Kidney (tissue), 14 donors: Measurements from ENCODE around the gene ZBTB22. TPM values are rescaled to one million over a fixed set of nuclear protein-coding genes. Genes with fewer than 3 reads are reported as not detected.
"Not testable (repeated sequence)": the region's sequence is repeated elsewhere in the genome, so short reads cannot be mapped to it uniquely, and the experiment has no call there.

Source experiments
- DNase-seq, 5 donors: peaks; one replicate each; pipeline ENCODE4 v3.0.0-alpha.2; 2013 to 2020
- FAIRE-seq: peaks from 2 replicates; lab custom pipeline; 2012; peaks lifted over from hg19 to GRCh38; lab: Jason Lieb, UNC
- H3K27ac ChIP-seq, 2 donors: one replicate each; pipeline ENCODE4 v1.7.0; 2013; ENCODE audit warnings: low read depth in 2 of 2, low read length in 2 of 2, inconsistent platforms in 1 of 2
- H3K27me3 ChIP-seq: one replicate; pipeline ENCODE4 v1.7.1; 2013; ENCODE audit warnings: low read length, inconsistent platforms; ENCODE audit not compliant: control insufficient read depth, insufficient read depth
- H3K36me3 ChIP-seq, 3 donors: one replicate each; pipeline versions ENCODE4 v1.7.0 to v1.7.1; 2013; ENCODE audit warnings: low read length in 3 of 3, control low read depth in 1 of 3, inconsistent platforms in 1 of 3; ENCODE audit not compliant: insufficient read depth in 3 of 3, control insufficient read depth in 2 of 3
- H3K4me1 ChIP-seq, 3 donors: one replicate each; pipeline versions ENCODE4 v1.7.0 to v1.7.1; 2013; ENCODE audit warnings: low read length in 3 of 3, inconsistent platforms in 1 of 3, low read depth in 1 of 3; ENCODE audit not compliant: control insufficient read depth in 2 of 3, insufficient read depth in 2 of 3
- H3K4me3 ChIP-seq, 3 donors: one replicate each; pipeline versions ENCODE4 v1.7.0 to v1.8.1; 2013; ENCODE audit warnings: low read length in 3 of 3, control low read depth in 1 of 3, inconsistent platforms in 1 of 3
- H3K9ac ChIP-seq, 3 donors: one replicate each; pipeline versions ENCODE4 v1.7.0 to v1.7.1; 2013; ENCODE audit warnings: low read length in 3 of 3, control low read depth in 1 of 3, inconsistent platforms in 1 of 3
- H3K9me3 ChIP-seq, 3 donors: one replicate each; pipeline versions ENCODE4 v1.7.0 to v1.7.1; 2013; ENCODE audit warnings: low read length in 3 of 3, control low read depth in 1 of 3, inconsistent platforms in 1 of 3; ENCODE audit not compliant: control insufficient read depth in 2 of 3, insufficient read depth in 1 of 3
- CTCF ChIP-seq: IDR thresholded peaks from 3 replicates; pipeline ENCODE4 v1.5.1; 2012; ENCODE audit warnings: mild to moderate bottlenecking, moderate library complexity, borderline replicate concordance; ENCODE audit not compliant: insufficient read depth; ENCODE audit errors: extremely low read depth
- intact Hi-C: fragments of 100-400 bp; cut with DNase I; formaldehyde crosslinking; loops from one replicate; pipeline ENCODE4 v1.11.1; 2022
- polyA plus RNA-seq: library from polyadenylated mRNA; stranded (reverse); fragments of 350-450 nt; fragmentation: Illumina TruSeq; extraction: RNeasy Lipid Tissue Mini Kit (QIAGEN cat#74804); gene quantifications from one replicate; pipeline ENCODE4 v1.2.3, GENCODE V29; 2014; ENCODE audit warnings: low read depth, low replicate concordance; ENCODE audit not compliant: insufficient read depth
- total RNA-seq: library from RNA; stranded (reverse); fragmentation: NEBNext Ultra II Directional; extraction: Animal tissue kit (Norgen Biotek cat#: 25700); gene quantifications from one replicate; pipeline ENCODE4 v1.2.1, GENCODE V29; 2021
- donor health status: control.
- donor health status: control.
- donor health status: control.
- donor health status: control.
- donor health status: control.
- donor health status: DM: yes; HTN: yes; CAD: no.
- donor health status: Normal renal cell carcinoma (clear cell type).

ZBTB22 gene
- total and polyA plus RNA-seq, 2 donors from 2014 or later = 16.3 to 22.9 TPM

GRCh38 chr6:33277663-33278391, 39.7 kb downstream of the ZBTB22 start:
- H3K27ac ChIP-seq = peak overlapping the region; percentile 75 to 81
- H3K27me3 ChIP-seq = no peaks in the 10 kb centered on the region
- peak in 3 of 5 donors; percentile 3 to 81 (median 69) for DNase-seq
- TF ChIP-seq CTCF = no peak
- peak overlapping the region in 1 of 3 donors; percentile 21 for H3K9ac ChIP-seq
- no peaks in the 10 kb centered on the region for H3K9me3 ChIP-seq
- no peak for FAIRE-seq
- H3K36me3 ChIP-seq = peaks cover 9 to 28% (median 20%) of the 10 kb centered on the region in 3 donors
- H3K4me3 ChIP-seq = peak overlapping the region in 2 of 3 donors; percentile 20 to 65
- intact Hi-C loops = no loop called here
- H3K4me1 ChIP-seq = peaks cover 6 to 25% (median 11%) of the 10 kb centered on the region in 3 donors

- peak within 1 kb of the TSS; percentile 17 to 52 (median 21) for H3K9ac ChIP-seq
- H3K9me3 ChIP-seq = no peaks in the 10 kb centered on the region
- H3K4me3 ChIP-seq = peak within 1 kb of the TSS; percentile 59 to 65 (median 62)
- FAIRE-seq = no peak
- H3K27ac ChIP-seq = peak within 1 kb of the TSS; percentile 75 to 81
- no peak for TF ChIP-seq CTCF
- H3K36me3 ChIP-seq = peaks cover 9 to 28% (median 19%) of the 10 kb centered on the region in 3 donors
- H3K27me3 ChIP-seq = no peaks in the 10 kb centered on the region
- intact Hi-C loops = no loop called here
- peaks cover 6 to 30% (median 16%) of the 10 kb centered on the region in 3 donors for H3K4me1 ChIP-seq
- peak; percentile 83 to 94 (median 91) for DNase-seq
Measured at GRCh38 chr6:33276864-33277662, 40.5 kb downstream of the ZBTB22 start, which contains the start of gene B3GALT4. Gene B3GALT4 (plus strand): TSS chr6:33277123. CDS start chr6:33277420, 297 bp downstream.

DNA sequence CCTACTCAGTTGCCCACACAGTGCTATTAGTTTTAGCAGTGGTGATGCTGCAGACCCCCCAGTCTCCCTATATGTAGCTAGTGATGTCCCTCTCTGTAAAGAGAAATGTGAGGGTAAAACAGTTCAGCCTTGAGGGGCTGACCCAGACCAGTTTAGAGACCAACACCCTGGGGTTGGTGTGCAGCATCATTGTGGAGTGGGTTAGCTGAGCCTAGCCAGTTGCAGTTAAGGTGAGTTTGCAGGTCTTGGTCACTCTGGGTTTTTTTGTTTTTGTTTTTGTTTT, 41.0 kb downstream of the ZBTB22 start:
- FAIRE-seq = no peak
- peaks cover 9 to 26% (median 19%) of the 10 kb centered on the region in 3 donors for H3K36me3 ChIP-seq
- intact Hi-C loops = no loop called here

DNA sequence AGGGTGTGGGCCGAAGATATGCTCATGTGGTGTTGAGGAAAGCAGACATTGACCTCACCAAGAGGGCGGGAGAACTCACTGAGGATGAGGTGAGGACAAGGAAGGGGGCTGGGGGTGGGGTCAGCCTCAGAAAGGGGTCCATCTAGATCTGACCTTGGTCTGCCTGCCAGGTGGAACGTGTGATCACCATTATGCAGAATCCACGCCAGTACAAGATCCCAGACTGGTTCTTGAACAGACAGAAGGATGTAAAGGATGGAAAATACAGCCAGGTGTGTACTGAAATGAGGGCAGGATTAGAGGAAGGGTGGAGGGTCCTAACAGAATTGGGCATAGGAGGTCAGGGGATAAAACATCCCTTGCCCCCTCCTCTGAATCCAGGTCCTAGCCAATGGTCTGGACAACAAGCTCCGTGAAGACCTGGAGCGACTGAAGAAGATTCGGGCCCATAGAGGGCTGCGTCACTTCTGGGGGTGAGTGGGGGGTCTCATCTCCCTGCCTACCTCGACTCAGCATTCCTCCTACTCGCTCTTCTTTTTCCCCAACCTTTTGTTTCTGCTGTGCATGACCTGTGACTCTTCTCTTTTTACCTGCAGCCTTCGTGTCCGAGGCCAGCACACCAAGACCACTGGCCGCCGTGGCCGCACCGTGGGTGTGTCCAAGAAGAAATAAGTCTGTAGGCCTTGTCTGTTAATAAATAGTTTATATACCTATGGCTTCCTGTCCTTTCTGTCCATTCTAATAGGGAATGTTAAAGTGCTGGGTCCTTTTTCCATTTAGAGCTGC, 41.6 kb downstream of the ZBTB22 start:
- Histone ChIP-seq H3K4me3 (peak overlapping the region in 1 of 3 donors; percentile 65), H3K9ac (peak overlapping the region in 2 of 3 donors; percentile 21 to 27), H3K4me1 (peaks cover 6 to 30% (median 16%) of the 10 kb centered on the region in 3 donors), H3K36me3 (peaks cover 6 to 23% (median 19%) of the 10 kb centered on the region in 3 donors)
- intact Hi-C loops, FAIRE-seq, H3K9me3 ChIP-seq, H3K27me3 ChIP-seq, DNase-seq, H3K27ac ChIP-seq: not testable (repeated sequence)

More for the DNA sequence above, 41.0 kb downstream of the ZBTB22 start:
- TF ChIP-seq CTCF = no peak
- H3K4me1 ChIP-seq = peaks cover 6 to 30% (median 16%) of the 10 kb centered on the region in 3 donors
- H3K9me3 ChIP-seq = no peaks in the 10 kb centered on the region
- H3K9ac ChIP-seq = peak overlapping the region; percentile 17 to 27 (median 21)
- DNase-seq = no peak
- peak overlapping the region in 1 of 2 donors; percentile 81 for H3K27ac ChIP-seq
- peak overlapping the region; percentile 59 to 65 (median 62) for H3K4me3 ChIP-seq
- H3K27me3 ChIP-seq = no peaks in the 10 kb centered on the region
